Measurements from ENCODE around the gene FBN1. TPM values are rescaled to one million over a fixed set of nuclear protein-coding genes. Genes with fewer than 3 reads are reported as not detected.

The FBN1 gene
- total RNA-seq, 1 donor from 2014 or later = 12.6 TPM

GRCh38 chr15:48570822-48571221 is 74.7 kb downstream of the FBN1 start:
- H3K36me3 Mint-ChIP-seq (ENCODE audit: unreplicated experiment) = peaks cover 5% of the 10 kb centered on the region
- no peaks in the 10 kb centered on the region for H3K4me1 Mint-ChIP-seq (ENCODE audit: low read depth, unreplicated experiment)
- H3K9me3 Mint-ChIP-seq (ENCODE audit: unreplicated experiment) = no peaks in the 10 kb centered on the region
- H3K4me3 Mint-ChIP-seq (ENCODE audit: unreplicated experiment) = no peak overlapping the region
- H3K27ac Mint-ChIP-seq (ENCODE audit: unreplicated experiment) = no peak overlapping the region
- no peaks in the 10 kb centered on the region for H3K27me3 Mint-ChIP-seq (ENCODE audit: unreplicated experiment)
- no peak for TF ChIP-seq CTCF (IDR thresholded peaks at IDR 0.05; ENCODE audit: partially characterized antibody, unreplicated experiment)
- DNase-seq = no peak

GRCh38 chr15:48569591-48570302 is 75.8 kb downstream of the FBN1 start:
- H3K4me3 Mint-ChIP-seq (ENCODE audit: unreplicated experiment) = no peak overlapping the region
- no peaks in the 10 kb centered on the region for H3K4me1 Mint-ChIP-seq (ENCODE audit: low read depth, unreplicated experiment)
- H3K36me3 Mint-ChIP-seq (ENCODE audit: unreplicated experiment) = peaks cover 5% of the 10 kb centered on the region
- no peak for TF ChIP-seq CTCF (IDR thresholded peaks at IDR 0.05; ENCODE audit: partially characterized antibody, unreplicated experiment)
- no peak overlapping the region for H3K27ac Mint-ChIP-seq (ENCODE audit: unreplicated experiment)
- H3K9me3 Mint-ChIP-seq (ENCODE audit: unreplicated experiment) = no peaks in the 10 kb centered on the region
- H3K27me3 Mint-ChIP-seq (ENCODE audit: unreplicated experiment) = no peaks in the 10 kb centered on the region
- DNase-seq = no peak

- DNase-seq = no peak
- no peak for TF ChIP-seq CTCF (IDR thresholded peaks at IDR 0.05; ENCODE audit: partially characterized antibody, unreplicated experiment)
- Mint-ChIP-seq H3K9me3 (ENCODE audit: unreplicated experiment) (no peaks in the 10 kb centered on the region), H3K4me1 (ENCODE audit: low read depth, unreplicated experiment) (no peaks in the 10 kb centered on the region), H3K27ac (ENCODE audit: unreplicated experiment) (no peak overlapping the region), H3K4me3 (ENCODE audit: unreplicated experiment) (no peak overlapping the region), H3K27me3 (ENCODE audit: unreplicated experiment) (no peaks in the 10 kb centered on the region), H3K36me3 (ENCODE audit: unreplicated experiment) (peaks cover 5% of the 10 kb centered on the region)
Observed at GRCh38 chr15:48566668-48567067, 78.8 kb downstream of the FBN1 start.

GRCh38 chr15:48565560-48566482 is 79.7 kb downstream of the FBN1 start:
- Mint-ChIP-seq H3K4me1 (ENCODE audit: low read depth, unreplicated experiment) (no peaks in the 10 kb centered on the region), H3K4me3 (ENCODE audit: unreplicated experiment) (no peak overlapping the region), H3K27ac (ENCODE audit: unreplicated experiment) (no peak overlapping the region), H3K27me3 (ENCODE audit: unreplicated experiment) (no peaks in the 10 kb centered on the region), H3K36me3 (ENCODE audit: unreplicated experiment) (peaks cover 5% of the 10 kb centered on the region), H3K9me3 (ENCODE audit: unreplicated experiment) (no peaks in the 10 kb centered on the region)
- no peak for DNase-seq
- no peak for TF ChIP-seq CTCF (IDR thresholded peaks at IDR 0.05; ENCODE audit: partially characterized antibody, unreplicated experiment)

- Mint-ChIP-seq H3K4me3 (ENCODE audit: unreplicated experiment) (no peak overlapping the region), H3K36me3 (ENCODE audit: unreplicated experiment) (peaks cover 5% of the 10 kb centered on the region), H3K9me3 (ENCODE audit: unreplicated experiment) (no peaks in the 10 kb centered on the region), H3K4me1 (ENCODE audit: low read depth, unreplicated experiment) (no peaks in the 10 kb centered on the region), H3K27ac (ENCODE audit: unreplicated experiment) (no peak overlapping the region), H3K27me3 (ENCODE audit: unreplicated experiment) (no peaks in the 10 kb centered on the region)
- no peak for TF ChIP-seq CTCF (IDR thresholded peaks at IDR 0.05; ENCODE audit: partially characterized antibody, unreplicated experiment)
- no peak for DNase-seq
Observed at GRCh38 chr15:48564690-48565089, 80.8 kb downstream of the FBN1 start.
